ENCODE measurements around the gene CALN1. TPM values are rescaled to one million over a fixed set of nuclear protein-coding genes. Genes with fewer than 3 reads are reported as not detected.

The CALN1 gene
- polyA plus RNA-seq, 1 donor from 2014 or later = 7.8 TPM

- H3K27me3 ChIP-seq (ENCODE audit: insufficient read depth, low read depth, low read length) = no peaks in the 10 kb centered on the region
- no peak overlapping the region for H3K27ac ChIP-seq (ENCODE audit: low read length)
- H3F3A ChIP-seq (ENCODE audit: insufficient read depth, low read length, poor library complexity, severe bottlenecking) = no peaks in the 10 kb centered on the region
- no peaks in the 10 kb centered on the region for H4K20me1 ChIP-seq (ENCODE audit: insufficient read depth)
- H3K4me3 ChIP-seq (ENCODE audit: low read length) = no peak overlapping the region
- TF ChIP-seq MXI1 (conservative IDR thresholded peaks at IDR 0.05; ENCODE audit: poor library complexity, severe bottlenecking) (no peak), SMC3 (conservative IDR thresholded peaks at IDR 0.05; ENCODE audit: poor library complexity) (no peak), EZH2 (IDR thresholded peaks at IDR 0.05; ENCODE audit: borderline replicate concordance, insufficient read depth, low read length, poor library complexity, severe bottlenecking) (no peak), TAF1 (IDR thresholded peaks at IDR 0.05; ENCODE audit: low read depth) (no peak), CTCF (IDR thresholded peaks at IDR 0.05; ENCODE audit: poor library complexity, severe bottlenecking) (no peak), EP300 (conservative IDR thresholded peaks at IDR 0.05; ENCODE audit: poor library complexity, severe bottlenecking) (no peak), RAD21 (conservative IDR thresholded peaks at IDR 0.05) (no peak), POLR2AphosphoS5 (IDR thresholded peaks at IDR 0.05) (no peak), REST (IDR thresholded peaks at IDR 0.05; ENCODE audit: borderline replicate concordance) (no peak)
- H3K9ac ChIP-seq (ENCODE audit: low read length) = no peak overlapping the region
- no peaks in the 10 kb centered on the region for H3K9me2 ChIP-seq (ENCODE audit: insufficient read depth, low read length)
- no peak overlapping the region for H2AFZ ChIP-seq (ENCODE audit: low read depth, low read length)
- H3K9me3 ChIP-seq (ENCODE audit: low read length) = no peaks in the 10 kb centered on the region
- H3K4me2 ChIP-seq (ENCODE audit: low read length) = no peak overlapping the region
- H3K36me3 ChIP-seq (ENCODE audit: insufficient read depth, low read length) = no peaks in the 10 kb centered on the region
- H3K79me2 ChIP-seq (replicated peaks; ENCODE audit: insufficient read depth, low read length) = no peaks in the 10 kb centered on the region
Measured at GRCh38 chr7:72411419-72411818, 719 bp downstream of the CALN1 start.

GRCh38 chr7:72409638-72410015 lies 2.5 kb downstream of the CALN1 start:
- H4K20me1 ChIP-seq (ENCODE audit: insufficient read depth) = no peaks in the 10 kb centered on the region
- no peaks in the 10 kb centered on the region for H3K9me2 ChIP-seq (ENCODE audit: insufficient read depth, low read length)
- H3K79me2 ChIP-seq (replicated peaks; ENCODE audit: insufficient read depth, low read length) = no peaks in the 10 kb centered on the region
- no peak overlapping the region for H3K4me2 ChIP-seq (ENCODE audit: low read length)
- H3K27ac ChIP-seq (ENCODE audit: low read length) = no peak overlapping the region
- H3K4me3 ChIP-seq (ENCODE audit: low read length) = no peak overlapping the region
- no peaks in the 10 kb centered on the region for H3K36me3 ChIP-seq (ENCODE audit: insufficient read depth, low read length)
- no peaks in the 10 kb centered on the region for H3K27me3 ChIP-seq (ENCODE audit: insufficient read depth, low read depth, low read length)
- H3K9ac ChIP-seq (ENCODE audit: low read length) = no peak overlapping the region
- no peaks in the 10 kb centered on the region for H3K9me3 ChIP-seq (ENCODE audit: low read length)
- no peak for TF ChIP-seq RAD21 (conservative IDR thresholded peaks at IDR 0.05)
- no peak for TF ChIP-seq REST (IDR thresholded peaks at IDR 0.05; ENCODE audit: borderline replicate concordance)
- TF ChIP-seq SMC3 (conservative IDR thresholded peaks at IDR 0.05; ENCODE audit: poor library complexity) = no peak
- TF ChIP-seq POLR2AphosphoS5 (IDR thresholded peaks at IDR 0.05) = no peak
- no peak for TF ChIP-seq CTCF (IDR thresholded peaks at IDR 0.05; ENCODE audit: poor library complexity, severe bottlenecking)
- no peaks in the 10 kb centered on the region for H3F3A ChIP-seq (ENCODE audit: insufficient read depth, low read length, poor library complexity, severe bottlenecking)
- H2AFZ ChIP-seq (ENCODE audit: low read depth, low read length) = no peak overlapping the region

All from neural cell (in vitro differentiated cells).